A549 (cell line): ENCODE results near the gene ACADVL.

ENCODE experiments used
- CTCF ChIP-seq: fragments of >200 bp; sonication (Bioruptor Twin); formaldehyde crosslinking; IDR thresholded peaks from 3 replicates; pipeline ENCODE4 v1.5.1; 2016
- ESRRA ChIP-seq: fragments of 150-350 bp; IDR thresholded peaks from 2 replicates; pipeline ENCODE4 v1.6.1; 2014; ENCODE audit warnings: mild to moderate bottlenecking, low read length, borderline replicate concordance
- HOXB5 ChIP-seq: fragments of 250-450 bp; sonication (Bioruptor Pico); IDR thresholded peaks from 2 replicates; pipeline ENCODE4 v1.5.0; 2020; ENCODE audit warnings: mild to moderate bottlenecking, moderate library complexity
- JUN ChIP-seq, 2 experiments: fragments of >200 bp; sonication (Bioruptor Twin); formaldehyde crosslinking; IDR thresholded peaks; 2 replicates in 1 of 2; 3 replicates in 1 of 2; pipeline ENCODE4 v1.6.1; 2016 to 2017
- MAZ ChIP-seq: fragments of 150-350 bp; IDR thresholded peaks from 2 replicates; pipeline ENCODE4 v1.6.1; 2014; ENCODE audit warnings: antibody characterized with exemption, low read depth, low read length, borderline replicate concordance
- MYC ChIP-seq: IDR thresholded peaks from 2 replicates; pipeline ENCODE4 v1.6.1; 2012; ENCODE audit warnings: mild to moderate bottlenecking, inconsistent platforms, low read length, improper control_type of control experiment, borderline replicate concordance
- POLR2A ChIP-seq: IDR thresholded peaks from 2 replicates; pipeline ENCODE4 v1.6.1; 2012; ENCODE audit warnings: mild to moderate bottlenecking, low read length
- POLR2AphosphoS2 ChIP-seq: conservative IDR thresholded peaks from 2 replicates; pipeline ENCODE4 v1.6.1; 2012; ENCODE audit warnings: low read length, improper control_type of control experiment, inconsistent platforms
- RFX5 ChIP-seq: fragments of 450-650 bp; IDR thresholded peaks from 2 replicates; pipeline ENCODE4 v1.7.1; 2014; ENCODE audit warnings: antibody characterized with exemption, mild to moderate bottlenecking, moderate library complexity

GRCh38 chr17:7219229-7219811 is 418 bp upstream of the ACADVL start:
- TF ChIP-seq MAZ, result no peak
- no peak for TF ChIP-seq JUN (IDR thresholded peaks at IDR 0.05)
- no peak for TF ChIP-seq CTCF
- no peak for TF ChIP-seq ESRRA
- no peak for TF ChIP-seq RFX5
- TF ChIP-seq MYC, result no peak
- no peak for TF ChIP-seq POLR2A
- no peak for TF ChIP-seq HOXB5 (CRISPR knock-in tag)
- no peak for TF ChIP-seq POLR2AphosphoS2
